Ishikawa (cell line): ENCODE measurements around the gene CHST15.

Experiments
- CEBPB ChIP-seq: IDR thresholded peaks from 2 replicates; pipeline ENCODE4 v1.6.1; 2012
- CREB1 ChIP-seq: IDR thresholded peaks from 2 replicates; pipeline ENCODE4 v1.6.1; 2012; ENCODE audit warnings: low read depth
- EGR1 ChIP-seq: IDR thresholded peaks from 2 replicates; pipeline ENCODE4 v1.6.1; 2012
- EP300 ChIP-seq: IDR thresholded peaks from 2 replicates; pipeline ENCODE4 v1.6.1; 2012; ENCODE audit warnings: borderline replicate concordance
- FOXM1 ChIP-seq: IDR thresholded peaks from 2 replicates; pipeline ENCODE4 v1.6.1; 2012; ENCODE audit warnings: low read depth, borderline replicate concordance
- MAX ChIP-seq: IDR thresholded peaks from 2 replicates; pipeline ENCODE4 v1.6.1; 2012
- NFIC ChIP-seq: IDR thresholded peaks from 2 replicates; pipeline ENCODE4 v1.6.1; 2012
- RAD21 ChIP-seq: IDR thresholded peaks from 2 replicates; pipeline ENCODE4 v1.6.1; 2012; ENCODE audit warnings: low read depth
- TAF1 ChIP-seq: IDR thresholded peaks from 2 replicates; pipeline ENCODE4 v1.6.1; 2012; ENCODE audit warnings: low read depth, mild to moderate bottlenecking
- TCF12 ChIP-seq: IDR thresholded peaks from 2 replicates; pipeline ENCODE4 v1.6.1; 2012; ENCODE audit warnings: low read depth
- TEAD4 ChIP-seq: IDR thresholded peaks from 2 replicates; pipeline ENCODE4 v1.6.1; 2012
- USF1 ChIP-seq: IDR thresholded peaks from 2 replicates; pipeline ENCODE4 v1.6.1; 2012
- YY1 ChIP-seq: IDR thresholded peaks from 2 replicates; pipeline ENCODE4 v1.6.1; 2012; ENCODE audit warnings: low read depth
- ZBTB7A ChIP-seq: IDR thresholded peaks from 2 replicates; pipeline ENCODE4 v1.6.1; 2012; ENCODE audit warnings: low read depth
- TF ChIP-seq, protein P1 (sequence below): IDR thresholded peaks from 2 replicates; pipeline ENCODE4 v1.6.1; 2012; ENCODE audit warnings: low read depth, mild to moderate bottlenecking

The CHST15 gene

GRCh38 chr10:124027651-124028050, 65.7 kb downstream of the CHST15 start:
- TF ChIP-seq ZBTB7A (no peak), MAX (no peak), TEAD4 (no peak), EGR1 (no peak), NFIC (no peak)
- TF ChIP-seq, protein P1, sequence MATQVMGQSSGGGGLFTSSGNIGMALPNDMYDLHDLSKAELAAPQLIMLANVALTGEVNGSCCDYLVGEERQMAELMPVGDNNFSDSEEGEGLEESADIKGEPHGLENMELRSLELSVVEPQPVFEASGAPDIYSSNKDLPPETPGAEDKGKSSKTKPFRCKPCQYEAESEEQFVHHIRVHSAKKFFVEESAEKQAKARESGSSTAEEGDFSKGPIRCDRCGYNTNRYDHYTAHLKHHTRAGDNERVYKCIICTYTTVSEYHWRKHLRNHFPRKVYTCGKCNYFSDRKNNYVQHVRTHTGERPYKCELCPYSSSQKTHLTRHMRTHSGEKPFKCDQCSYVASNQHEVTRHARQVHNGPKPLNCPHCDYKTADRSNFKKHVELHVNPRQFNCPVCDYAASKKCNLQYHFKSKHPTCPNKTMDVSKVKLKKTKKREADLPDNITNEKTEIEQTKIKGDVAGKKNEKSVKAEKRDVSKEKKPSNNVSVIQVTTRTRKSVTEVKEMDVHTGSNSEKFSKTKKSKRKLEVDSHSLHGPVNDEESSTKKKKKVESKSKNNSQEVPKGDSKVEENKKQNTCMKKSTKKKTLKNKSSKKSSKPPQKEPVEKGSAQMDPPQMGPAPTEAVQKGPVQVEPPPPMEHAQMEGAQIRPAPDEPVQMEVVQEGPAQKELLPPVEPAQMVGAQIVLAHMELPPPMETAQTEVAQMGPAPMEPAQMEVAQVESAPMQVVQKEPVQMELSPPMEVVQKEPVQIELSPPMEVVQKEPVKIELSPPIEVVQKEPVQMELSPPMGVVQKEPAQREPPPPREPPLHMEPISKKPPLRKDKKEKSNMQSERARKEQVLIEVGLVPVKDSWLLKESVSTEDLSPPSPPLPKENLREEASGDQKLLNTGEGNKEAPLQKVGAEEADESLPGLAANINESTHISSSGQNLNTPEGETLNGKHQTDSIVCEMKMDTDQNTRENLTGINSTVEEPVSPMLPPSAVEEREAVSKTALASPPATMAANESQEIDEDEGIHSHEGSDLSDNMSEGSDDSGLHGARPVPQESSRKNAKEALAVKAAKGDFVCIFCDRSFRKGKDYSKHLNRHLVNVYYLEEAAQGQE: no peak

DNA sequence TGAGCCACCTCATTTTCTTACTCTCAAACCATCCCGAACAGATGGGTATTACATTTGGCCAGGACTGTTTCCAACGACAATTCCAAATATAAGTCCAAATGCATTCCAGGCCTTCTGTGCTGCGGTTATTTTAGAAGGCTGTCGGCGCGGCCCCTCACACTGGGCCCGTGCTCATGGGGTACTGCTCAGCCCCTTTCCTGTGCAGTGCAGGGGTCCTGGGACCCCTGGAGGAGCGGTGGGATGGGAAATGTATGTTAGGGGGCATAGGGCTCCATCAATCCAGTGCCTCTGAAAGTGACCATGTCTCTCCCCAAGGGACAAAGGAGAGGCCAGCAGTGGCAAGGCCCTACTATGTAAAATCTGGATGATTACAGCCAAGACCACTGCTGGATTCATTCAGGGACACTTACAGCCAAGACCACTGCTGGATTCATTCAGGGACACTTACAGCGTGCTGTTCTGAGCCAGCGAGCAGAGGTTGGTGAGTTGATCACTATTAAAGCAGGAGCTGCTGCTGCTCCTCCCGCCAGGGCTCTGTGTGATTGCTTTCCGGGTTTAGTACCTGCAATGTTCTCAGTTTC, 66.3 kb downstream of the CHST15 start:
- no peak for TF ChIP-seq RAD21
- no peak for TF ChIP-seq EGR1
- TF ChIP-seq, protein P1: no peak
- no peak for TF ChIP-seq YY1
- TF ChIP-seq CEBPB: no peak
- TF ChIP-seq MAX: no peak
- no peak for TF ChIP-seq TEAD4
- no peak for TF ChIP-seq NFIC
- no peak for TF ChIP-seq EP300
- TF ChIP-seq CREB1: no peak
- no peak for TF ChIP-seq TCF12
- no peak for TF ChIP-seq ZBTB7A
- TF ChIP-seq USF1: no peak
- TF ChIP-seq TAF1: no peak
- no peak for TF ChIP-seq FOXM1

DNA sequence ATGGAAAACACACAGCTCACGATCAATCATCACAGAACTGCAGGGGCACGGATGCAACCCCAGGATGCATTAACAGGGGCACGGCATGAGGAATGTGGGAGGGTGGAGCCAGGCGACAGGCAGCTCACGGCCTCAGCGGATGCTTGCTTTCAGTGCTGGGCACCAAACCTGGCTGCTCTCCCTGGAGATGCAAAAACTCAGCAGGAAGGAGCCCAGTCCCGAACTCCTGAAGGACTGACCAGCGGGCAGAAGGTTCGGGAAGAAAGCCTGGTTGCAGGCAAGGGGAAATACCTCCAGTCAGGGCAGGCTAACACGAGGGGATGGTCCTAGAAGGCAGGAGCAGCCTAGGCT, 66.8 kb downstream of the CHST15 start:
- no peak for TF ChIP-seq TEAD4
- TF ChIP-seq CREB1: no peak
- TF ChIP-seq CEBPB: no peak
- TF ChIP-seq, protein P1: no peak
- TF ChIP-seq EGR1: no peak
- TF ChIP-seq YY1: no peak
- TF ChIP-seq EP300: no peak
- TF ChIP-seq ZBTB7A: no peak
- no peak for TF ChIP-seq NFIC
- no peak for TF ChIP-seq TCF12
- no peak for TF ChIP-seq TAF1
- no peak for TF ChIP-seq MAX
- TF ChIP-seq RAD21: no peak

DNA sequence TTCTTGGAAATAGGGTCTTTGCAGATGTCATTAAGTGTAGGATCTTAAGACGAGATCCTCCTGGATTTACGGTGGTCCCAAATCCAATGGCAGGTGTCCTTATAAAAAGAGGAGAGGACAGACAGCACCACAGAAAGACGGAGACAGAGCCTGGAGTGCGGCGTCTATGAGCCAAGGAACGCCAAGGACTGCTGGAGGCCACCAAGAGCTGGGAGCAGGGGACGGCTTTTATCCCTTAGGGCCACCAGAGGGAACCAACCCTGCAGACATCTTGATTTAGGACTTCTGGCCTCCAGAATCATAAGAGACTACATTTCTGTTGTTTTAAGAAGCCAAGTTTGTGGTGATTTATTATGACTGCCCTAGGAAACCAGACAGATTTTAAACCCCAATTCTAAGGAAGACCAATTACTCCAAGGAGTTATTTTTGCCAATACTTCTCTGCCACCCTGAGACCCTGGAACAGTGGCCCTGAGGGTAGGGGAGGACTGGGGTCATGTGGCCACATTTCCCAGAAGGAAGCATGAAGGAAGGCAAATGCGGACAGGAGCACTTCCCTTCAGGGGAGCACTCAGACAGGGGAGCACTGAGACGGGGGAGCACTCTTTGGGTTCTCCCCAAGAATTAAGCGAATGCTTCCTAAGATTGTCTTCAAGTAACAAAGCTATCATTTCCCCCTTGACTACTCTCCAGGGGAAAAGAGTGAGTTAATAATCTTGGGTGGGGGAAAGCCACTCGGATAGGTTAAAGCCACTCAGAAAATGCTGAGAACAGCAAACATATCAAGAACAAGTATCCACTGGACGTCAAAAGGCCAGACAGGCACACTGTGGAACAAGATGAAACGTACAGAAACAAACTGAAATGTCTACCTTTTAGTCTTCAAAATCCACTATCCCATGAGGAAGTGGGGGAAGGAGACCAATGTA, 67.5 kb downstream of the CHST15 start:
- TF ChIP-seq RAD21 (peak; percentile 56), TAF1 (no peak)
